SK-N-SH treated with all-trans-retinoic acid at 6 μM for 48 hours (cell line): ENCODE data around the gene PHACTR2.

ENCODE experiments used
- BACH2 ChIP-seq: fragments of 250-450 bp; sonication (Bioruptor Pico); IDR thresholded peaks from 2 replicates; pipeline ENCODE4 v1.9.0; 2021; ENCODE audit warnings: mild to moderate bottlenecking, borderline replicate concordance
- GLIS3 ChIP-seq: fragments of 250-450 bp; sonication (Bioruptor Pico); IDR thresholded peaks from 2 replicates; pipeline ENCODE4 v1.5.0; 2020; ENCODE audit warnings: mild to moderate bottlenecking, moderate library complexity

DNA sequence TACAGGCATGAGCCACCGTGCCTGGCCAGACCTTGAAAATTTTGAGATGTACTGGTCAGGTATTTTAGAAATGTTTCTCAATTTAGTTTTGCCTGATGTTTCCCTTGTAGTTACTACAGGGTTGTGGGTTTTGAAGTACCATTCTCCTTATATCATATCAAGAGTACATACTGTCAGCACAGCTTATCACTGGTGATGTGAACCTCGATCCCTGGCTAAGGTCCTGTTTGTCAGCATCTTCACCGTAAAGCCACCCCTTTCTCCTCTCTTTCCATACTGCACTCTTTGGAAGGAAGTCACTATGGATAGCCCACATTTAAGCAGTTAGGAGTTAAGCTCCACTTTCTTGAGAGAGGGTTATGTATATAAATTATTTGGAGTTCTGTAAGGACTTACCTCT, 27.8 kb downstream of the PHACTR2 start:
- no peak for TF ChIP-seq BACH2 (CRISPR knock-in tag)
- TF ChIP-seq GLIS3: no peak
